Measurements from ENCODE around the gene SPINK2. TPM values are rescaled to one million over a fixed set of nuclear protein-coding genes. Genes with fewer than 3 reads are reported as not detected.

SPINK2 gene
- total RNA-seq, 1 donor from 2014 or later: not detected

GRCh38 chr4:56844802-56845580 lies 23.5 kb upstream of the SPINK2 start:
- H3K27ac Mint-ChIP-seq: no peak overlapping the region
- DNase-seq (ENCODE audit: low spot score): peak; percentile 49
- Histone ChIP-seq H3K4me3 (no peak overlapping the region), H3K27me3 (no peaks in the 10 kb centered on the region), H2AFZ (replicated peaks) (no peak overlapping the region), H3K79me2 (ENCODE audit: low read depth) (no peaks in the 10 kb centered on the region), H3K27ac (no peak overlapping the region), H3K9ac (no peak overlapping the region), H4K20me1 (ENCODE audit: low read depth) (peaks cover 4% of the 10 kb centered on the region), H3K36me3 (no peaks in the 10 kb centered on the region), H3F3A (ENCODE audit: low read depth) (peaks cover 45% of the 10 kb centered on the region), H3K4me2 (peak overlapping the region; percentile 46), H3K4me1 (peaks cover 25% of the 10 kb centered on the region), H3K9me3 (ENCODE audit: low read depth) (no peaks in the 10 kb centered on the region)
- no peaks in the 10 kb centered on the region for H3K36me3 Mint-ChIP-seq
- H3K9me3 Mint-ChIP-seq: no peaks in the 10 kb centered on the region
- peaks cover 9% of the 10 kb centered on the region for H3K27me3 Mint-ChIP-seq (ENCODE audit: insufficient read depth, low read depth)
- no peak overlapping the region for H3K4me3 Mint-ChIP-seq
- TF ChIP-seq EZH2phosphoT487 (IDR thresholded peaks at IDR 0.05) (no peak), EZH2 (IDR thresholded peaks at IDR 0.05) (no peak)
- TF ChIP-seq, protein P1, sequence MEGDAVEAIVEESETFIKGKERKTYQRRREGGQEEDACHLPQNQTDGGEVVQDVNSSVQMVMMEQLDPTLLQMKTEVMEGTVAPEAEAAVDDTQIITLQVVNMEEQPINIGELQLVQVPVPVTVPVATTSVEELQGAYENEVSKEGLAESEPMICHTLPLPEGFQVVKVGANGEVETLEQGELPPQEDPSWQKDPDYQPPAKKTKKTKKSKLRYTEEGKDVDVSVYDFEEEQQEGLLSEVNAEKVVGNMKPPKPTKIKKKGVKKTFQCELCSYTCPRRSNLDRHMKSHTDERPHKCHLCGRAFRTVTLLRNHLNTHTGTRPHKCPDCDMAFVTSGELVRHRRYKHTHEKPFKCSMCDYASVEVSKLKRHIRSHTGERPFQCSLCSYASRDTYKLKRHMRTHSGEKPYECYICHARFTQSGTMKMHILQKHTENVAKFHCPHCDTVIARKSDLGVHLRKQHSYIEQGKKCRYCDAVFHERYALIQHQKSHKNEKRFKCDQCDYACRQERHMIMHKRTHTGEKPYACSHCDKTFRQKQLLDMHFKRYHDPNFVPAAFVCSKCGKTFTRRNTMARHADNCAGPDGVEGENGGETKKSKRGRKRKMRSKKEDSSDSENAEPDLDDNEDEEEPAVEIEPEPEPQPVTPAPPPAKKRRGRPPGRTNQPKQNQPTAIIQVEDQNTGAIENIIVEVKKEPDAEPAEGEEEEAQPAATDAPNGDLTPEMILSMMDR (IDR thresholded peaks at IDR 0.05): no peak
- peaks cover 9% of the 10 kb centered on the region for H3K4me1 Mint-ChIP-seq

- Histone ChIP-seq H3K4me3 (no peak overlapping the region), H3K79me2 (ENCODE audit: low read depth) (no peaks in the 10 kb centered on the region), H3F3A (ENCODE audit: low read depth) (peaks cover 45% of the 10 kb centered on the region), H3K9ac (no peak overlapping the region), H2AFZ (replicated peaks) (no peak overlapping the region), H3K27me3 (no peaks in the 10 kb centered on the region), H3K27ac (no peak overlapping the region), H3K4me2 (no peak overlapping the region), H3K4me1 (peaks cover 25% of the 10 kb centered on the region), H3K36me3 (no peaks in the 10 kb centered on the region), H3K9me3 (ENCODE audit: low read depth) (no peaks in the 10 kb centered on the region), H4K20me1 (ENCODE audit: low read depth) (peaks cover 4% of the 10 kb centered on the region)
- Mint-ChIP-seq H3K36me3 (no peaks in the 10 kb centered on the region), H3K27me3 (ENCODE audit: insufficient read depth, low read depth) (peaks cover 9% of the 10 kb centered on the region), H3K4me1 (peaks cover 9% of the 10 kb centered on the region), H3K27ac (no peak overlapping the region), H3K4me3 (no peak overlapping the region), H3K9me3 (no peaks in the 10 kb centered on the region)
- TF ChIP-seq, protein P1 (IDR thresholded peaks at IDR 0.05): no peak
- no peak for TF ChIP-seq EZH2phosphoT487 (IDR thresholded peaks at IDR 0.05)
- TF ChIP-seq EZH2 (IDR thresholded peaks at IDR 0.05): no peak
- DNase-seq (ENCODE audit: low spot score): no peak
These were observed 22.0 kb upstream of the SPINK2 start for GRCh38 chr4:56843421-56843899.

GRCh38 chr4:56840559-56840958 lies 19.1 kb upstream of the SPINK2 start:
- Histone ChIP-seq H3K4me2 (no peak overlapping the region), H3K27me3 (no peaks in the 10 kb centered on the region), H3K9ac (no peak overlapping the region), H3K4me1 (peaks cover 25% of the 10 kb centered on the region), H3K9me3 (ENCODE audit: low read depth) (no peaks in the 10 kb centered on the region), H4K20me1 (ENCODE audit: low read depth) (peaks cover 4% of the 10 kb centered on the region), H3K36me3 (no peaks in the 10 kb centered on the region), H3K4me3 (no peak overlapping the region), H3F3A (ENCODE audit: low read depth) (peaks cover 42% of the 10 kb centered on the region), H2AFZ (replicated peaks) (no peak overlapping the region), H3K27ac (no peak overlapping the region), H3K79me2 (ENCODE audit: low read depth) (no peaks in the 10 kb centered on the region)
- H3K36me3 Mint-ChIP-seq: no peaks in the 10 kb centered on the region
- no peak overlapping the region for H3K27ac Mint-ChIP-seq
- no peaks in the 10 kb centered on the region for H3K9me3 Mint-ChIP-seq
- no peak overlapping the region for H3K4me3 Mint-ChIP-seq
- TF ChIP-seq EZH2phosphoT487 (IDR thresholded peaks at IDR 0.05): no peak
- TF ChIP-seq EZH2 (IDR thresholded peaks at IDR 0.05): no peak
- TF ChIP-seq, protein P1 (IDR thresholded peaks at IDR 0.05): no peak
- peaks cover 4% of the 10 kb centered on the region for H3K27me3 Mint-ChIP-seq (ENCODE audit: insufficient read depth, low read depth)
- peaks cover 9% of the 10 kb centered on the region for H3K4me1 Mint-ChIP-seq
- no peak for DNase-seq (ENCODE audit: low spot score)
